Caki2 (cell line): ENCODE results near the gene KRTAP22-2. TPM values are rescaled to one million over a fixed set of nuclear protein-coding genes. Genes with fewer than 3 reads are reported as not detected.

Experiments
- DNase-seq: peaks from one replicate; pipeline ENCODE4 v3.0.0-alpha.2; 2015; ENCODE audit warnings: low read depth
- in situ Hi-C: cut with HindIII; loops from 2 replicates; pipeline ENCODE4 v1.10.0; 2016; ENCODE audit warnings: low sequenced_read_pairs, low pct_unique_long_range_greater_than_20kb, mixed read lengths
- total RNA-seq: library from RNA; depleted of rRNA; stranded (reverse); fragments of >200 nt; shearing (Covaris generic); gene quantifications from 2 replicates; pipeline ENCODE4 v1.2.3, GENCODE V29; 2014; ENCODE audit warnings: low replicate concordance; rRNA removed

KRTAP22-2 gene
- not detected in 2 replicates for total RNA-seq

DNA sequence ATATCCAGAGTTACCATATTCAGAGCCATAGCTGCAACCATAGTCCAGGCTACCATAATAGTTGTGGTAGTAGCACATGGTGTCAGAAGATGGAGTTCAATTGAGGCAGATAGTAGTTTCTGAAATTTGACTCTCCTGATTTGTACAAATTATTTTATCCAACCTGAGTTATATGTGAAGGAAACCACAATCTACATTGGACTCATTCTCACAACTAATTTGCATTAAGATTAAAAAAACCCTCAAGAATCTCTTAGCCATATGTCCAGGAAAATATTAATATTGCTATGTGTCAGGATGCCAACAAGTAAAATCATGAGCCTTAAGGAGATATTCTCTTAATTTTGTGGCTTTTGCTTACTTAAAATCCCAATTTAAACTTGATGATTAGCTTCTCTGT is at the start of gene KRTAP22-2:
TSS of gene KRTAP22-2 (minus strand) at position 101 of the 400 bp plus-strand sequence.
- DNase-seq = no peak
- in situ Hi-C loops = no loop called here

DNA sequence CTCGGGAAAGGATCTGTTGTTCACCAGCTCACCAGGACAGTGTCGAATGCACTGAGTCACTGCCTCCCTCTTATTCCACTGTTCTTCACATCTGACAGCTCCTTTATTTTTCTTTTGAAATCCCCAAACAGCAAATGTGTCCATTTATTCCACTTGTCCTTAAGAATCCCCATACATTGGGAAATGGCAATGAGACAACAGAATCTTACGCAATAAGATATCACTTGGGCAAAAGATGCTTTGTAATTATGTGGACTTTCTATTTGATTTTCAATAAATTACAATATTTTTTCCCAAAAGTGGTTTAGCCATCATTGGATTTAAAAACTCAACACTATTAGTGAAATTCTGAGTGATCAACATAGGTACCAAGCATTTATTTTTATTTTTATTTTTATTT is 48.5 kb upstream of the KRTAP22-2 start:
- no peak for DNase-seq
- in situ Hi-C loops = no loop called here

GRCh38 chr21:30634906-30635305 is 44.7 kb upstream of the KRTAP22-2 start, which contains the start of gene KRTAP20-2:
TSS of gene KRTAP20-2 (plus strand) at chr21:30635206. CDS start at chr21:30635264, 58 bp downstream.
- no peak for DNase-seq
- in situ Hi-C loops = no loop called here

GRCh38 chr21:30629200-30629599 is 39.0 kb upstream of the KRTAP22-2 start:
- in situ Hi-C loops = no loop called here
- no peak for DNase-seq

- in situ Hi-C loops = no loop called here
- no peak for DNase-seq
Observed at GRCh38 chr21:30628109-30628508, 37.9 kb upstream of the KRTAP22-2 start.

DNA sequence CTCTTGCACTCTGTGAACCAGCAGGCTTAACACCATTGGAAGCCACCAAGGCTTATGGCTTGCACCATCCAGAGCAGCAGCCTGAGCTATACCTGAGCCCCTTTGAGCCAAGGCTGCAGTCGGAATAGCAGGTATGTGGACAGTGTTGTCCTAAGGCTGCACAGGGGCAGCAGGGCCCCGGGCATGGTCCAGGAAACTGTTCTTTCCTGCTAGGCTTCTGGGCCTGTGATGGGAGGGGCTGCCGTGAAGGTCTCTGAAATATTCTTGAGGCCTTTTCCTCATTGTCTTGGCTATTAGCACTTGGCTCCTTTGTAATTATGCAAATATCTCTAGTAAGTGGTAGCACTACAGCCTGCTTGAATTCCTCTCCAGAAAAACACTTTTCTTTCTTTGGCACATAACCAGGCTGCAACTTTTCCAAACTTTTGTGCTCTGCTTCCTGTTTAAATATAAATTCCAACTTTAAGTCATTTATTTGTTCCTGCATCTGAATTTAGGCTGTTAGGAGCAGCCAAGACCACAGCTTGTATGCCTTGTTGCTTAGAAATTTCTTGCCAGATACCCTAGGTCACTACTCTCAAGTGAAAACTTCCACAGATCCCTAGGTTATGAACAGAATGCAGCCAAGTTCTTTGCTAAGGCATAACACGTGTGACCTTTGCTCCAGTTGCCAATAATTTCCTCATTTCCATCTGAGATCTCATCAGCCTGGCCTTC is 35.4 kb upstream of the KRTAP22-2 start:
- in situ Hi-C loops = no loop called here
- DNase-seq = no peak

- in situ Hi-C loops = no loop called here
- DNase-seq = no peak
Observed at GRCh38 chr21:30623362-30623761, 33.2 kb upstream of the KRTAP22-2 start.

DNA sequence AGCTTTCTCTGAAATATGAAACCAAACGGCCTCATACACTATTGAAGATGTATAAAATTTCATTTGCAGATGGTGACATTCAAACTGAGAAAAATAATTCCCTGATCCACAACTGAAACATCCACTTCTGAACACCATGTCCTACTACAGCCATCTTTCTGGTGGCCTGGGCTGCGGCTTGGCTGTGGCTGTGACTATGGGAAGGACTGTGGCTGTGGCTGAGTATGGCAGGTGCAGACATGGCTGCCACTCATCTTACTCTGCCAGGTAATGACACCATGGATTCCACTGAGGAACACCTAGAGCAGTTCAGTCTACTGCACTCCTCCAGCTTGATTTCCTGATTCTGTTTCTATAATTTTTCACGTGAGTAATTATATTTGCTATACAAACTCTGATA is 30.3 kb upstream of the KRTAP22-2 start, which contains the start of gene KRTAP20-4:
TSS of gene KRTAP20-4 (plus strand) at position 106 of the 400 bp plus-strand sequence.
- DNase-seq = no peak
- in situ Hi-C loops = no loop called here

DNA sequence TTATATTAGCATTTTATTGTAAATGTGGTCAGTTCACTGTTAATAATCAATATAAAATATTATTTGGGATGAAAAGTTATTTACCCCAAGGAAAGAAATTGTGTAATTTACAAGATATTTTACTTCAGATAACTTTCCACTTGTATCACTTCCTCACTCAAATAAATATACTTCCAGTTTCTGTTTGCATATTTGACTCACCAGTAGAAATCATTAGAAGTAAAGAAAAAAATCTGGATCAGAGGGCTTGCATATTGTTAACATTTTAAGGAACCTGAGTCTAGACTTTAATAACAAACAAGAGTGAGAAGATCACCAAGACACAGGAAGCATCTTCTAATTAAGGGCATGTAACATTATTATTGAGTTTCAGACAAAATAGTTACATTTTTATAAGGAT is 29.9 kb upstream of the KRTAP22-2 start:
- in situ Hi-C loops = no loop called here
- DNase-seq = no peak

GRCh38 chr21:30616125-30616524 is 25.9 kb upstream of the KRTAP22-2 start, which contains the start of gene KRTAP20-1:
TSS of gene KRTAP20-1 (plus strand) at chr21:30616425. CDS start at chr21:30616455, 30 bp downstream.
- in situ Hi-C loops = no loop called here
- DNase-seq = no peak

GRCh38 chr21:30615199-30615598 is 25.0 kb upstream of the KRTAP22-2 start:
- in situ Hi-C loops = no loop called here
- DNase-seq = no peak

- in situ Hi-C loops = no loop called here
- DNase-seq = no peak
Observed at GRCh38 chr21:30613836-30614235, 23.6 kb upstream of the KRTAP22-2 start, which contains the start of gene KRTAP6-1. TSS of gene KRTAP6-1 (minus strand) at chr21:30613930. CDS start at chr21:30613904, 26 bp downstream.

GRCh38 chr21:30612132-30612531 is 21.9 kb upstream of the KRTAP22-2 start:
- in situ Hi-C loops = no loop called here
- DNase-seq = no peak

GRCh38 chr21:30605968-30606367 is 15.8 kb upstream of the KRTAP22-2 start:
- in situ Hi-C loops = no loop called here
- DNase-seq = no peak

GRCh38 chr21:30600787-30601186 is 10.6 kb upstream of the KRTAP22-2 start, which contains the start of gene KRTAP22-1:
TSS of gene KRTAP22-1 (plus strand) at chr21:30601087.
- in situ Hi-C loops = no loop called here

GRCh38 chr21:30598802-30599201 is 8.6 kb upstream of the KRTAP22-2 start, which contains the start of gene KRTAP6-2:
TSS of gene KRTAP6-2 (minus strand) at chr21:30598902. CDS start at chr21:30598874, 28 bp downstream.
- no peak for DNase-seq
- in situ Hi-C loops = no loop called here

More at GRCh38 chr21:30600787-30601186, 10.6 kb upstream of the KRTAP22-2 start, which contains the start of gene KRTAP22-1:
- no peak for DNase-seq

DNA sequence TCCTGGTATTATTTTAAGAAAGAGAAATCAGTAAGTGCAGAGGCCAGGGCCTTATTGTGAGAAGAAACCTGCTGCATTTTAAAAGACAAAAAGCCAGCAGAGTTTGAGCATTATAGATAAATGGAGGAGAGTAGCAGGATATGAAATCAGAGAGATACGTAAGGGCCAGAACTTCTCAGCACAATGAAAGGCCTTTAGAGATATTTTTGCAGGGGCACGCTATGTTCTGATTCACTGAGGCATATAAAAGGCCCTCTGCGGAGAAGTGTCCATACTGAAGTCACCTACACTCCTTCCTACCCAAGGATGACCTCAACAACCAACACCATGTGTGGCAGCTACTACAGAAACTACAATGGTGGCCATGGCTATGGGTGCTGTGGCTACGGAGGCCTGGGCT is 1.9 kb upstream of the KRTAP22-2 start, which contains the start of gene KRTAP6-3:
TSS of gene KRTAP6-3 (plus strand) at position 301 of the 400 bp plus-strand sequence. CDS start at position 307, 6 bp downstream.
- in situ Hi-C loops = no loop called here
- no peak for DNase-seq

GRCh38 chr21:30582870-30583269 is 7.3 kb downstream of the KRTAP22-2 start:
- in situ Hi-C loops = no loop called here

DNA sequence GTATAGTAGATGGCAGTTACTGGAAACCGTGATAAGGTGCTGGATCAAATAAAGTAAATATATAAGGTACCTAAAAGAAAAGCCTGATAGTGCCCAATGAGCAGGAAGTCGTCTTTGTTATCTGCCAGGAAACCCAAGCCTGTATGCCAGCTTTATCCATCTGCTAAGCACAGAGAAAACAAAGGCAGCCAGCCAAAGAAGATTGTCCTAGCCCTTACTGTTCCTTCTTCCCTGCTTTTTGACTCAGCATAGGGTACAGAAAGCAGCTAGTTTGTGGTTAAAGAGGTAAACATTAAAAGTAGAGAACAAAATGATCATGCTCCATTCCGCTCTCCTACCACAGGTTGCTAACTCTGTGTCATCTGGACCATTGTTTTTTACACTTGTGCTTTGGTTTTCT is 10.1 kb downstream of the KRTAP22-2 start:
- in situ Hi-C loops = no loop called here
- DNase-seq = no peak

More at GRCh38 chr21:30582870-30583269, 7.3 kb downstream of the KRTAP22-2 start:
- DNase-seq = no peak
